K562 (cell line): Measurements from ENCODE around the gene LRRC8C. TPM values are rescaled to one million over a fixed set of nuclear protein-coding genes. Genes with fewer than 3 reads are reported as not detected.

Experiments used
- ATAC-seq: fragments of 200-7000 bp; cut with Tn5 transposase; 3 replicates; pipeline ENCODE4 v1.9.1; 2020; ENCODE audit warnings: moderate library complexity
- BruUV-seq: library from RNA; stranded (reverse); fragments of 400-500 nt; replicated peaks from 2 replicates; lab custom pipeline; 2021; lab: Mats Ljungman, UMichigan
- CTCF ChIA-PET: fragments of 300-600 bp; formaldehyde crosslinking; extraction: SDS; loops from one replicate; lab custom pipeline; 2021; ENCODE audit warnings: low intra/inter-chr PET ratio; lab: Yijun Ruan, JAX
- POLR2A ChIA-PET: fragments of 300-600, 350-650 bp; sonication (Branson Sonifier 250); formaldehyde crosslinking; extraction: SDS; loops from one replicate; lab custom pipeline; 2021; ENCODE audit warnings: antibody characterized with exemption, inconsistent platforms; lab: Yijun Ruan, JAX
- DNase-seq, 4 experiments: peaks; one replicate each; pipeline versions ENCODE4 v3.0.0 to v3.0.0-alpha.2; 2011 to 2018; ENCODE audit warnings: low spot score in 3 of 4, mixed read lengths in 3 of 4; ENCODE audit errors: extremely low read depth in 1 of 4
- FAIRE-seq: peaks from 2 replicates; lab custom pipeline; 2011; peaks lifted over from hg19 to GRCh38; lab: Jason Lieb, UNC
- H2AFZ ChIP-seq: 2 replicates; pipeline ENCODE4 v1.6.0; 2011; ENCODE audit warnings: low read depth, low read length, control low read depth, inconsistent platforms
- H3K27ac ChIP-seq: fragments of 200-600 bp; 3 replicates; pipeline ENCODE4 v1.8.0; 2011; ENCODE audit warnings: low read depth, mild to moderate bottlenecking, control low read depth, inconsistent platforms, low read length, moderate library complexity, mixed read lengths; ENCODE audit errors: extremely low read depth
- H3K27me3 ChIP-seq, 2 experiments: fragments of 300-600 bp in 1 of 2; 2 replicates in 1 of 2; 3 replicates in 1 of 2; pipeline versions ENCODE4 v1.6.0 to v1.8.0; 2011; ENCODE audit warnings: inconsistent platforms in 2 of 2, low read length in 2 of 2, mild to moderate bottlenecking in 1 of 2, mixed read lengths in 1 of 2, moderate library complexity in 1 of 2; ENCODE audit not compliant: control insufficient read depth in 2 of 2, insufficient read depth in 2 of 2
- H3K36me3 ChIP-seq: fragments of 300-600 bp; 3 replicates; pipeline ENCODE4 v1.8.0; 2011; ENCODE audit warnings: mild to moderate bottlenecking, low read length, inconsistent platforms; ENCODE audit not compliant: control insufficient read depth, insufficient read depth
- H3K4me1 ChIP-seq, 2 experiments: fragments of 200-600 bp in 1 of 2; replicated peaks in 1 of 2; 2 replicates in 1 of 2; 3 replicates in 1 of 2; pipeline versions ENCODE4 v1.5.1 to v1.8.0; 2011; ENCODE audit warnings: inconsistent platforms in 2 of 2, low read length in 2 of 2, mild to moderate bottlenecking in 1 of 2, mixed read lengths in 1 of 2, moderate library complexity in 1 of 2; ENCODE audit not compliant: control insufficient read depth in 2 of 2, insufficient read depth in 2 of 2
- H3K4me2 ChIP-seq: 2 replicates; pipeline ENCODE4 v1.6.1; 2011; ENCODE audit warnings: low read length, control low read depth, inconsistent platforms, mixed read lengths; ENCODE audit not compliant: insufficient read depth
- H3K4me3 ChIP-seq: fragments of 200-600 bp; sonication (generic), shearing (Covaris generic); 2 replicates; pipeline ENCODE4 v1.5.1; 2016; ENCODE audit warnings: control low read depth, inconsistent platforms
- H3K79me2 ChIP-seq: fragments of 200-600 bp; 3 replicates; pipeline ENCODE4 v1.8.0; 2011; ENCODE audit warnings: low read length, inconsistent platforms; ENCODE audit not compliant: control insufficient read depth, insufficient read depth
- H3K9ac ChIP-seq, 2 experiments: 2 replicates each; pipeline versions ENCODE4 v1.6.0 to v1.6.1; 2011; ENCODE audit warnings: low read depth in 2 of 2, low read length in 2 of 2, control low read depth in 1 of 2, inconsistent platforms in 1 of 2, mild to moderate bottlenecking in 1 of 2, mixed read lengths in 1 of 2; ENCODE audit not compliant: insufficient read depth in 1 of 2
- H3K9me1 ChIP-seq: one replicate; pipeline ENCODE4 v1.6.0; 2011; ENCODE audit warnings: inconsistent platforms, mild to moderate bottlenecking, low read length, moderate library complexity; ENCODE audit not compliant: control insufficient read depth, insufficient read depth
- H3K9me3 ChIP-seq: replicated peaks from 2 replicates; pipeline ENCODE4 v1.5.1; 2011; ENCODE audit warnings: low read depth, low read length, inconsistent platforms; ENCODE audit not compliant: control insufficient read depth, insufficient read depth
- H4K20me1 ChIP-seq: replicated peaks from 2 replicates; pipeline ENCODE4 v1.6.1; 2011; ENCODE audit warnings: low read length, inconsistent platforms, mixed read lengths; ENCODE audit not compliant: control insufficient read depth, insufficient read depth
- CBX2 ChIP-seq: fragments of 200-600 bp; sonication (generic); IDR thresholded peaks from one replicate; pipeline ENCODE4 v1.6.1; 2012; ENCODE audit warnings: mild to moderate bottlenecking, low read length, inconsistent platforms; ENCODE audit not compliant: insufficient read depth, poor library complexity, severe bottlenecking
- CREM ChIP-seq: IDR thresholded peaks from 2 replicates; pipeline ENCODE4 v1.6.1; 2014; ENCODE audit warnings: antibody characterized with exemption, low read depth
- HDAC8 ChIP-seq: fragments of 450-650 bp; IDR thresholded peaks from 2 replicates; pipeline ENCODE4 v1.6.1; 2016; ENCODE audit warnings: mild to moderate bottlenecking, missing genetic modification characterization, moderate library complexity, missing compliant biosample characterization
- HINFP ChIP-seq: fragments of 450-650 bp; conservative IDR thresholded peaks from 2 replicates; pipeline ENCODE4 v1.6.1; 2016; ENCODE audit warnings: missing genetic modification characterization, low read depth, mild to moderate bottlenecking, control low read depth, missing compliant biosample characterization
- KAT8 ChIP-seq: fragments of 450-650 bp; IDR thresholded peaks from 2 replicates; pipeline ENCODE4 v1.6.1; 2016; ENCODE audit warnings: low read depth, mild to moderate bottlenecking
- KLF16 ChIP-seq: IDR thresholded peaks from 2 replicates; pipeline ENCODE4 v1.6.1; 2016; ENCODE audit warnings: antibody characterized with exemption
- MAFG ChIP-seq: fragments of 450-650 bp; conservative IDR thresholded peaks from 2 replicates; pipeline ENCODE4 v1.6.1; 2016; ENCODE audit warnings: missing genetic modification characterization, missing compliant biosample characterization
- TAF9B ChIP-seq: fragments of 450-650 bp; IDR thresholded peaks from 2 replicates; pipeline ENCODE4 v1.6.1; 2018; ENCODE audit warnings: mild to moderate bottlenecking; ENCODE audit not compliant: partially characterized antibody
- TCFL5 ChIP-seq: fragments of 250-450 bp; sonication (Bioruptor Pico); conservative IDR thresholded peaks from 2 replicates; pipeline ENCODE4 v1.6.1; 2021; ENCODE audit warnings: mild to moderate bottlenecking, moderate library complexity, matching md5 sums
- THRA ChIP-seq: fragments of 450-650 bp; IDR thresholded peaks from 2 replicates; pipeline ENCODE4 v1.6.1; 2017; ENCODE audit warnings: mild to moderate bottlenecking, moderate library complexity
- ZBED1 ChIP-seq: IDR thresholded peaks from 2 replicates; pipeline ENCODE4 v1.6.1; 2014
- ZBTB17 ChIP-seq: fragments of 450-650 bp; formaldehyde crosslinking; IDR thresholded peaks from 2 replicates; pipeline ENCODE4 v1.4.0; 2020; ENCODE audit warnings: mild to moderate bottlenecking
- ZNF512 ChIP-seq: IDR thresholded peaks from 2 replicates; pipeline ENCODE4 v1.6.1; 2016; ENCODE audit warnings: missing genetic modification characterization, missing compliant biosample characterization
- ZNF561 ChIP-seq: fragments of 450-650 bp; formaldehyde crosslinking; conservative IDR thresholded peaks from 2 replicates; pipeline ENCODE4 v1.4.0; 2020; ENCODE audit warnings: mild to moderate bottlenecking, moderate library complexity
- ZNF639 ChIP-seq, 2 experiments: fragments of 200-800 bp in 1 of 2; sonication (Bioruptor generic) in 1 of 2; sonication (generic) in 1 of 2; formaldehyde crosslinking in 1 of 2; IDR thresholded peaks in 1 of 2; conservative IDR thresholded peaks in 1 of 2; 2 replicates each; pipeline versions ENCODE4 v1.5.0 to v1.6.1; 2016 to 2020; ENCODE audit warnings: missing compliant biosample characterization in 1 of 2, missing genetic modification characterization in 1 of 2, missing genetic modification reagents in 1 of 2
- WGBS: fragments of 100-300 bp; shearing (Covaris generic); methylation state at CpG from one replicate; pipeline ENCODE4 v1.1.6; 2016; ENCODE audit warnings: low coverage, mixed read lengths; ENCODE audit not compliant: insufficient coverage; ENCODE audit errors: missing lambda C conversion rate; 5-methylcytosine and 5-hydroxymethylcytosine counted together
- in situ Hi-C: fragments of 300-500 bp; cut with MboI; formaldehyde crosslinking; loops from 4 replicates; pipeline ENCODE4 v1.15.0; 2018; ENCODE audit warnings: inconsistent platforms, mixed read lengths
- intact Hi-C: fragments of 100-400 bp; cut with micrococcal nuclease; formaldehyde crosslinking; loops from 2 replicates; pipeline ENCODE4 v1.14.2; 2022
- polyA plus RNA-seq, 8 experiments: library from polyadenylated mRNA; depleted of rRNA in 4 of 8; stranded (reverse) in 5 of 8; unstranded in 3 of 8; fragments of >200 nt; fragmentation: Nextera tagmentation in 2 of 8; fragmentation: Illumina TruSeq in 1 of 8; extraction: Ambion mirVana in 2 of 8; extraction: Trizol in 1 of 8; gene quantifications; 2 replicates each; pipeline versions ENCODE4 v1.2.1 to v1.2.3, GENCODE V29; 2011 to 2014; ENCODE audit warnings: inconsistent platforms in 1 of 8, missing spikeins in 1 of 8
- total RNA-seq, 7 experiments: library from RNA; depleted of rRNA in 6 of 7; stranded (reverse); fragments of >200 nt in 6 of 7; fragmentation: Illumina TruSeq in 2 of 7; extraction: Trizol in 2 of 7; gene quantifications; 2 replicates each; pipeline versions ENCODE4 v1.2.1 to v1.2.3, GENCODE V29; 2011 to 2021; ENCODE audit warnings: low replicate concordance in 1 of 7

LRRC8C gene
- total and polyA plus RNA-seq, 9 of the 15 experiments (the other 6 are each of a cell fraction or from before 2014, with no cell fraction given), result 1.00 to 12.5 (median 4.5) TPM

- ATAC-seq, result no peak
- Histone ChIP-seq H2AFZ (no peak overlapping the region), H3K4me3 (no peak overlapping the region), H3K27me3 (no peaks in the 10 kb centered on the region), H3K4me2 (no peak overlapping the region), H4K20me1 (no peaks in the 10 kb centered on the region), H3K27ac (no peak overlapping the region), H3K9ac (no peak overlapping the region), H3K9me1 (no peaks in the 10 kb centered on the region), H3K9me3 (no peaks in the 10 kb centered on the region), H3K36me3 (no peaks in the 10 kb centered on the region; the same call in 2 of the 3 replicates), H3K79me2 (no peaks in the 10 kb centered on the region), H3K4me1 (peaks cover 5 to 36% of the 10 kb centered on the region in 2 experiments; a peak in 4 of 5 replicates)
- WGBS, result 62% methylated on average over 1 of the region's 1 CpG
- BruUV-seq, result no TSS peak
- no peak for FAIRE-seq
- no peak for DNase-seq
- TF ChIP-seq ZNF561 (CRISPR knock-in tag), result no peak
- no peak for TF ChIP-seq MAFG (tag)
- no peak for TF ChIP-seq ZNF512 (tag)
- no peak for TF ChIP-seq KAT8
- no peak for TF ChIP-seq HDAC8
- no peak for TF ChIP-seq KLF16
- TF ChIP-seq TCFL5 (CRISPR knock-in tag), result no peak
- TF ChIP-seq CBX2, result no peak
- TF ChIP-seq THRA, result no peak
- TF ChIP-seq TAF9B, result no peak
- TF ChIP-seq CREM, result no peak
- no peak for TF ChIP-seq ZNF639 (CRISPR knock-in tag; conservative IDR thresholded peaks at IDR 0.05 in 1 of 2, IDR thresholded peaks at IDR 0.05 in 1 of 2)
- no peak for TF ChIP-seq ZBED1
- TF ChIP-seq ZBTB17, result no peak
- TF ChIP-seq HINFP, result no peak
- in situ Hi-C loops, result no loop called here
- ChIA-PET POLR2A (interaction anchor here (0.7 to 1.6 kb wide), 2 partner anchors 9 to 11 kb away, joined by 3 to 4 read pairs; no protein-coding TSS in a partner anchor), CTCF (no interaction called here)
- intact Hi-C loops, result no loop called here
Observed at GRCh38 chr1:89697383-89697782, 64.5 kb downstream of the LRRC8C start.
